DOHH2 (cell line): ENCODE results near the gene TNFRSF17.

ENCODE experiments used
- H3F3A ChIP-seq: fragments of 200-600 bp; sonication (generic), shearing (Covaris generic); 2 replicates; pipeline ENCODE4 v1.6.0; 2016; ENCODE audit warnings: antibody characterized with exemption, mild to moderate bottlenecking; ENCODE audit not compliant: control insufficient read depth, insufficient read depth
- H3K27ac ChIP-seq: fragments of 200-600 bp; sonication (generic); 2 replicates; pipeline ENCODE4 v1.5.1; 2014; ENCODE audit warnings: low read depth, mild to moderate bottlenecking, low read length, moderate library complexity
- H3K27me3 ChIP-seq: fragments of 200-600 bp; sonication (generic); 2 replicates; pipeline ENCODE4 v1.6.1; 2014; ENCODE audit warnings: mild to moderate bottlenecking, low read length, mixed read lengths; ENCODE audit not compliant: control insufficient read depth
- H3K36me3 ChIP-seq: fragments of 200-600 bp; sonication (generic); 2 replicates; pipeline ENCODE4 v1.6.1; 2014; ENCODE audit warnings: mild to moderate bottlenecking, low read length, moderate library complexity, mixed read lengths; ENCODE audit not compliant: control insufficient read depth
- H3K4me1 ChIP-seq: fragments of 200-600 bp; sonication (generic); 2 replicates; pipeline ENCODE4 v1.6.1; 2014; ENCODE audit warnings: mild to moderate bottlenecking, low read length, mixed read lengths; ENCODE audit not compliant: control insufficient read depth
- H3K4me2 ChIP-seq: fragments of 200-600 bp; sonication (generic); 2 replicates; pipeline ENCODE4 v1.6.0; 2014; ENCODE audit warnings: mild to moderate bottlenecking, low read length, moderate library complexity
- H3K4me3 ChIP-seq: fragments of 200-600 bp; sonication (generic); 2 replicates; pipeline ENCODE4 v1.5.1; 2014; ENCODE audit warnings: mild to moderate bottlenecking, low read length, mixed read lengths
- H3K79me2 ChIP-seq: fragments of 200-600 bp; sonication (generic); 2 replicates; pipeline ENCODE4 v1.6.1; 2014; ENCODE audit warnings: mild to moderate bottlenecking, low read length, mixed read lengths; ENCODE audit not compliant: control insufficient read depth
- H3K9me2 ChIP-seq: fragments of 200-600 bp; sonication (generic); replicated peaks from 2 replicates; pipeline ENCODE4 v1.6.1; 2014; ENCODE audit warnings: mild to moderate bottlenecking, low read length, mixed read lengths; ENCODE audit not compliant: control insufficient read depth
- H3K9me3 ChIP-seq: fragments of 200-600 bp; sonication (generic); 2 replicates; pipeline ENCODE4 v1.6.1; 2014; ENCODE audit warnings: antibody characterized with exemption, low read length, mixed read lengths; ENCODE audit not compliant: control insufficient read depth, insufficient read depth
- H4K20me1 ChIP-seq: fragments of 200-600 bp; sonication (generic); 2 replicates; pipeline ENCODE4 v1.6.0; 2014; ENCODE audit warnings: low read depth, mild to moderate bottlenecking, antibody characterized with exemption, low read length, moderate library complexity; ENCODE audit not compliant: control insufficient read depth, insufficient read depth
- EZH2phosphoT487 ChIP-seq: fragments of 200-600 bp; sonication (generic); IDR thresholded peaks from 2 replicates; pipeline ENCODE4 v1.6.1; 2017; ENCODE audit warnings: borderline replicate concordance, mild to moderate bottlenecking, antibody characterized with exemption, low read length, moderate library complexity, mixed read lengths
- TF ChIP-seq, protein P1 (sequence below): fragments of 200-600 bp; sonication (generic); IDR thresholded peaks from one replicate; pipeline ENCODE4 v1.5.1; 2014; ENCODE audit warnings: antibody characterized with exemption, mild to moderate bottlenecking, low read depth, low read length; ENCODE audit not compliant: poor library complexity, severe bottlenecking

The TNFRSF17 gene

DNA sequence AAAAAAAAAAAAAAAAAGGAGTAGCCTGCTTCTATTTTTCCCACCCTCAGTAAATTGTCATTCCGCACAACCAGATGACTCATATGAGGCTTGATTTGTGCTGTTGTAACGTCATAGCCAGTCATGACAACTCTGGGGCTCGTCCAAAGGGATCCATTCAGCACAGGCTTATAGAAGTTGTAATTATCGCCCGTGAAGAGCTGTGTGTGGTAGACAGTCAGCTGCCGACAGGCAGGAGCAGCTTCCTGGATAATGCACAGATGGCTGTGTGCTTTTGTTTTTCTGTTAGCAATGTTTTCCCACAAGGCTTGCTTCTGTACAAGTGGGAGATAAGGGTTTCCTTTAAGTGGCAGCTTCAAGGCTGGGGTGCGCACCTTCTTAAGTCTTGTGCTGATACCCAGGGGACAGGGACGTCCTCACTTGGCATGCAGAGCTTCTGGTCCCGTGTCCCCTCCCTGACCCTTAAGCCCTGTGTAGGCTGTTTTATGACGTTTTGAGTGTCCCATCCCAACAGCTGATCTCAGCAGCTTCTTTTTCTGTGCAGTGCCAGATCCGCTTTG is 37.5 kb downstream of the TNFRSF17 start:
- Histone ChIP-seq H3K4me1 (peaks cover 1% of the 10 kb centered on the region), H3K79me2 (peaks cover 9% of the 10 kb centered on the region), H3K27ac (no peak overlapping the region), H3F3A (no peaks in the 10 kb centered on the region), H4K20me1 (no peaks in the 10 kb centered on the region), H3K9me2 (no peaks in the 10 kb centered on the region), H3K27me3 (no peaks in the 10 kb centered on the region), H3K4me3 (no peak overlapping the region), H3K36me3 (peaks cover 9% of the 10 kb centered on the region; the same call in 1 of the 2 replicates), H3K9me3 (no peaks in the 10 kb centered on the region), H3K4me2 (no peak overlapping the region)
- TF ChIP-seq, protein P1, sequence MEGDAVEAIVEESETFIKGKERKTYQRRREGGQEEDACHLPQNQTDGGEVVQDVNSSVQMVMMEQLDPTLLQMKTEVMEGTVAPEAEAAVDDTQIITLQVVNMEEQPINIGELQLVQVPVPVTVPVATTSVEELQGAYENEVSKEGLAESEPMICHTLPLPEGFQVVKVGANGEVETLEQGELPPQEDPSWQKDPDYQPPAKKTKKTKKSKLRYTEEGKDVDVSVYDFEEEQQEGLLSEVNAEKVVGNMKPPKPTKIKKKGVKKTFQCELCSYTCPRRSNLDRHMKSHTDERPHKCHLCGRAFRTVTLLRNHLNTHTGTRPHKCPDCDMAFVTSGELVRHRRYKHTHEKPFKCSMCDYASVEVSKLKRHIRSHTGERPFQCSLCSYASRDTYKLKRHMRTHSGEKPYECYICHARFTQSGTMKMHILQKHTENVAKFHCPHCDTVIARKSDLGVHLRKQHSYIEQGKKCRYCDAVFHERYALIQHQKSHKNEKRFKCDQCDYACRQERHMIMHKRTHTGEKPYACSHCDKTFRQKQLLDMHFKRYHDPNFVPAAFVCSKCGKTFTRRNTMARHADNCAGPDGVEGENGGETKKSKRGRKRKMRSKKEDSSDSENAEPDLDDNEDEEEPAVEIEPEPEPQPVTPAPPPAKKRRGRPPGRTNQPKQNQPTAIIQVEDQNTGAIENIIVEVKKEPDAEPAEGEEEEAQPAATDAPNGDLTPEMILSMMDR, result no peak
- TF ChIP-seq EZH2phosphoT487, result no peak

DNA sequence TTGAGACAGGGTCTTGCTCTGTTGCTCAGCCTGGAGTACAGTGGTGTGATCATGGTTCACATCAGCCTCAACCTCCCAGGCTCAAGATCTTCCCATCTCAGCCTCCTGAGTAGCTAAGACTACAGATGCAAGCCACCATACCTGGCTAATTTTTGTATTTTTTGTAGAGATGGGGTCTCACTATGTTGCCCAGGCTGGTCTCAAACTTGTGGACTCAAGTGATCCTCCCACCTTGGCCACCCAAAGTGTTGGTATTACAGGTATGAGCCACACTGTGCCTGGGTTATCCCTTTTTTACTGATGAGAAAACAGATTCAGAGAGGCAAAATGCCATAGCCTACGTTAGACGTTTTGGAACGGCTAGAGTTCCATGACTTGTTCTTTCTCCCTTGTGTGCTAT is 41.6 kb downstream of the TNFRSF17 start:
- Histone ChIP-seq H3F3A (no peaks in the 10 kb centered on the region; the same call in 1 of the 2 replicates), H3K27me3 (no peaks in the 10 kb centered on the region), H3K9me3 (no peaks in the 10 kb centered on the region), H3K9me2 (no peaks in the 10 kb centered on the region), H4K20me1 (no peaks in the 10 kb centered on the region), H3K4me2 (no peak overlapping the region), H3K36me3 (0 out of 2 replicates have a peak, but pooled peaks cover 3% of the 10 kb centered on the region), H3K27ac (no peak overlapping the region), H3K79me2 (no peaks in the 10 kb centered on the region), H3K4me3 (no peak overlapping the region), H3K4me1 (peaks cover 11% of the 10 kb centered on the region)
- TF ChIP-seq EZH2phosphoT487, result no peak

DNA sequence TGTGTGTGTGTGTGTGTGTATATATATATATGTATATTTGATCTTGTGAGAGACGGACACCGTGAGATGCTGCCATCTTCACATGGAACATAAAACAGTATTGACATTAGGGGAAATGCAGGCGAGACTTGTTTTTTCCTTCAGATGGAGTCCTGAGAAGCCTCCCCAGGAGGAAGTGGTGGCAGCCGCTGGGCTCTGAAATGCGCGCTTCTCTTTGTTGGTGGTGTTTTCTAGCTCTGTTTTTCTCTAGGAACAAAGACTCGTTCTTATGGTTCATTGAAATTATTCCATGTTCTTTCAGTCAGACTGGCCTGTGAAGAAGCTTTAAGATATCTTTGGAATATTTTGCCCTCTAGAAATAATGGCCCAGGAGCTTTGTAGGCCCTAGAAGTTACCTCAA is 44.5 kb downstream of the TNFRSF17 start:
- no peak overlapping the region for H3K27ac ChIP-seq
- peaks cover 11% of the 10 kb centered on the region for H3K4me1 ChIP-seq
- no peaks in the 10 kb centered on the region for H3K27me3 ChIP-seq
- no peaks in the 10 kb centered on the region for H3K9me2 ChIP-seq
- H3F3A ChIP-seq, result no peaks in the 10 kb centered on the region; the same call in 1 of the 2 replicates
- H3K79me2 ChIP-seq, result no peaks in the 10 kb centered on the region
- no peak for TF ChIP-seq EZH2phosphoT487
- TF ChIP-seq, protein P1, result no peak
- no peak overlapping the region for H3K4me2 ChIP-seq
- H3K4me3 ChIP-seq, result no peak overlapping the region
- no peaks in the 10 kb centered on the region for H4K20me1 ChIP-seq
- H3K36me3 ChIP-seq, result no peaks in the 10 kb centered on the region
- no peaks in the 10 kb centered on the region for H3K9me3 ChIP-seq

DNA sequence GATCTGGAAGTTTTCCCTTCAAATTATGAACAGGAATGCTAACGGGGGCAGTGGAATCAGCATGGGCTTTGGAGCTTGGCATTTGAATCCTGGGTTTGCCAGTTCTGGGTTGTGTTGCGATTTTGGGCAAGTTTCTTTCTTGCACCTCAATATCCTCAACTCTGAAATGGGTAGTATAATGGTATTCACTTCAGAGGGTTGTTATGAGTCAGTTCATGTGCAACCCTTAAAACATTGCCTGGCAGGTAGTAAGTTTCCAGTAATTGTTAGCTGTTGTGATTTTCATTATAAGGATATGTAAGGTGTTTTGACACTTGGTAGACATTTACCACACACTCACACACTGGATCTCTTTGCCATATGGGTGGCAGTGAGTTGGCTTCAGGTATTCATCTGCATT is 44.9 kb downstream of the TNFRSF17 start:
- H3K27me3 ChIP-seq, result no peaks in the 10 kb centered on the region
- H3K4me2 ChIP-seq, result no peak overlapping the region
- no peaks in the 10 kb centered on the region for H3K9me3 ChIP-seq
- TF ChIP-seq, protein P1, result no peak
- no peak for TF ChIP-seq EZH2phosphoT487
- H3K9me2 ChIP-seq, result no peaks in the 10 kb centered on the region
- H3K79me2 ChIP-seq, result no peaks in the 10 kb centered on the region
- no peak overlapping the region for H3K4me3 ChIP-seq
- peaks cover 11% of the 10 kb centered on the region for H3K4me1 ChIP-seq
- no peak overlapping the region for H3K27ac ChIP-seq
- H3F3A ChIP-seq, result no peaks in the 10 kb centered on the region; the same call in 1 of the 2 replicates
- no peaks in the 10 kb centered on the region for H3K36me3 ChIP-seq
- no peaks in the 10 kb centered on the region for H4K20me1 ChIP-seq
